Adrenal gland (tissue), 12 donors: ENCODE measurements around the gene NETO2. TPM values are rescaled to one million over a fixed set of nuclear protein-coding genes. Genes with fewer than 3 reads are reported as not detected.

ENCODE experiments used
- DNase-seq, 7 donors: peaks; one replicate each; pipeline ENCODE4 v3.0.0-alpha.2; 2019 to 2020
- H3K27ac ChIP-seq, 5 donors: fragments of 200-600 bp; sonication (generic) in 4 of 5; 1 replicate in 3 of 5; 2 replicates in 2 of 5; pipeline versions ENCODE4 v1.5.1 to v1.8.0; 2016 to 2020; ENCODE audit warnings: mild to moderate bottlenecking in 1 of 5
- H3K27me3 ChIP-seq: fragments of 200-600 bp; 2 replicates; pipeline ENCODE4 v1.8.0; 2021
- H3K36me3 ChIP-seq, 2 donors: fragments of 200-600 bp; replicated peaks in 1 of 2; 1 replicate in 1 of 2; 2 replicates in 1 of 2; pipeline versions ENCODE4 v1.5.1 to v1.8.0; 2018 to 2022
- H3K4me1 ChIP-seq, 2 donors: fragments of 200-600 bp; replicated peaks in 1 of 2; 1 replicate in 1 of 2; 2 replicates in 1 of 2; pipeline versions ENCODE4 v1.5.1 to v1.8.0; 2018 to 2021
- H3K4me3 ChIP-seq, 4 donors: fragments of 200-600 bp; sonication (generic) in 3 of 4; one replicate each; pipeline ENCODE4 v1.5.1; 2016 to 2018
- H3K9me3 ChIP-seq, 3 donors: fragments of 200-600 bp; sonication (generic) in 1 of 3; replicated peaks in 1 of 3; 1 replicate in 2 of 3; 2 replicates in 1 of 3; pipeline versions ENCODE4 v1.5.1 to v1.8.0; 2016 to 2021
- POLR2A ChIP-seq, 2 donors: fragments of 450-650 bp; IDR thresholded peaks; one replicate each; pipeline ENCODE4 v1.6.1; 2017; ENCODE audit warnings: antibody characterized with exemption in 2 of 2, mild to moderate bottlenecking in 2 of 2, moderate library complexity in 1 of 2
- WGBS, 4 donors: extraction: QIAGEN DNeasy Blood & Tissue Kit in 2 of 4; methylation state at CpG; one replicate each; pipeline versions ENCODE4 v1.1.5 to v1.1.7; 2013 to 2017; 5-methylcytosine and 5-hydroxymethylcytosine counted together
- intact Hi-C, 2 donors: fragments of 100-400 bp; cut with DNase I; formaldehyde crosslinking; loops; one replicate each; pipeline versions ENCODE4 v1.14.1 to v1.15.0; 2022 to 2023
- polyA plus RNA-seq, 3 donors: library from polyadenylated mRNA; stranded (reverse); fragments of 200-250 nt in 2 of 3; fragments of 350-450 nt in 1 of 3; fragmentation: Illumina TruSeq in 1 of 3; extraction: RNeasy Lipid Tissue Mini Kit (QIAGEN cat#74804) in 1 of 3; gene quantifications; one replicate each; pipeline ENCODE4 v1.2.3, GENCODE V29; 2013 to 2014
- total RNA-seq, 9 donors: library from RNA; depleted of rRNA in 4 of 9; stranded (reverse); fragments of >200 nt in 4 of 9; fragments of 120-200 nt in 1 of 9; fragmentation: NEBNext Ultra II Directional in 1 of 9; extraction: Animal tissue kit (Norgen Biotek cat#: 25700) in 1 of 9; gene quantifications; one replicate each; pipeline versions ENCODE4 v1.1.0 to v1.2.4, GENCODE V29; 2013 to 2023
- TF ChIP-seq, protein P1 (sequence below), 6 experiments: fragments of 450-650 bp in 4 of 6; fragments of 200-600 bp in 2 of 6; sonication (generic) in 1 of 6; IDR thresholded peaks; 1 replicate in 5 of 6; 2 replicates in 1 of 6; pipeline versions ENCODE4 v1.5.1 to v1.8.0; 2016 to 2021; ENCODE audit warnings: antibody characterized with exemption in 6 of 6, mild to moderate bottlenecking in 2 of 6, moderate library complexity in 1 of 6
- donor health status: healthy with polysubstance abuse.
- donor health status: Bipolar disorder and iron deficiency.
- donor health status: DM: yes; HTN: yes; CAD: no.
- donor health status: DM: no; HTN: no; CAD: no.
- donor health status: DM: no; HTN: no; CAD: no.
- donor health status: DM: yes; HTN: yes; CAD: no.

NETO2 gene
- total and polyA plus RNA-seq, 12 donors, result 1.9 to 46.3 (median 9.8) TPM

DNA sequence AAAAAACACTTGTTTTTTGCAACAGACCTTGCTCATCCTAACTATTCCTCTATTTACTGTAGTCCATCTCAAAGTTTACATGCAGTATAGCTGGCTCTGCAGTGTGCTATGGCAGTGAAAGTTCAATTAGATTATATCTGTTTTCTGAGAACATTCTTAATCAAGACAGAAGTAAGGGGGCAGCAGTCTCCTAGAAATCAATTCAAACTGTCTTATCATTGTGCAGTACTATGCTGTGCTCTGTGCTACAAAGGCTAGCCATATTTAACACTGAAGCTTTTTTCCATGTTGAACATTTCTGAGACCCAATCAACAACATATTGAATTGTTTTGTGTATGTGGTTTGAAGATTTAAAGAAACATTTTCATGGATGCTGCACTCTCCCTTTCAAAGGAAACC, 11.4 kb downstream of the NETO2 start:
- peaks cover 0 to 12% of the 10 kb centered on the region in 2 donors for H3K4me1 ChIP-seq
- no peaks in the 10 kb centered on the region for H3K36me3 ChIP-seq
- no peak overlapping the region for H3K4me3 ChIP-seq
- no peak for TF ChIP-seq POLR2A (IDR thresholded peaks at IDR 0.05)
- TF ChIP-seq, protein P1, sequence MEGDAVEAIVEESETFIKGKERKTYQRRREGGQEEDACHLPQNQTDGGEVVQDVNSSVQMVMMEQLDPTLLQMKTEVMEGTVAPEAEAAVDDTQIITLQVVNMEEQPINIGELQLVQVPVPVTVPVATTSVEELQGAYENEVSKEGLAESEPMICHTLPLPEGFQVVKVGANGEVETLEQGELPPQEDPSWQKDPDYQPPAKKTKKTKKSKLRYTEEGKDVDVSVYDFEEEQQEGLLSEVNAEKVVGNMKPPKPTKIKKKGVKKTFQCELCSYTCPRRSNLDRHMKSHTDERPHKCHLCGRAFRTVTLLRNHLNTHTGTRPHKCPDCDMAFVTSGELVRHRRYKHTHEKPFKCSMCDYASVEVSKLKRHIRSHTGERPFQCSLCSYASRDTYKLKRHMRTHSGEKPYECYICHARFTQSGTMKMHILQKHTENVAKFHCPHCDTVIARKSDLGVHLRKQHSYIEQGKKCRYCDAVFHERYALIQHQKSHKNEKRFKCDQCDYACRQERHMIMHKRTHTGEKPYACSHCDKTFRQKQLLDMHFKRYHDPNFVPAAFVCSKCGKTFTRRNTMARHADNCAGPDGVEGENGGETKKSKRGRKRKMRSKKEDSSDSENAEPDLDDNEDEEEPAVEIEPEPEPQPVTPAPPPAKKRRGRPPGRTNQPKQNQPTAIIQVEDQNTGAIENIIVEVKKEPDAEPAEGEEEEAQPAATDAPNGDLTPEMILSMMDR (IDR thresholded peaks at IDR 0.05), result no peak
- H3K27ac ChIP-seq, result no peak overlapping the region
- DNase-seq, result no peak
- no peaks in the 10 kb centered on the region for H3K9me3 ChIP-seq
- H3K27me3 ChIP-seq, result no peaks in the 10 kb centered on the region
- intact Hi-C loops, result no loop called here

GRCh38 chr16:47129755-47130435, 13.8 kb downstream of the NETO2 start:
- no peak overlapping the region for H3K4me3 ChIP-seq
- DNase-seq, result no peak
- no peaks in the 10 kb centered on the region for H3K4me1 ChIP-seq
- intact Hi-C loops, result no loop called here
- 75 to 88% (median 84%) methylated on average over 7 of the region's 7 CpGs for WGBS, 4 donors
- H3K27me3 ChIP-seq, result no peaks in the 10 kb centered on the region
- H3K27ac ChIP-seq, result no peak overlapping the region
- no peaks in the 10 kb centered on the region for H3K9me3 ChIP-seq
- no peaks in the 10 kb centered on the region for H3K36me3 ChIP-seq
- TF ChIP-seq POLR2A (IDR thresholded peaks at IDR 0.05), result no peak
- TF ChIP-seq, protein P1 (IDR thresholded peaks at IDR 0.05), result no peak

DNA sequence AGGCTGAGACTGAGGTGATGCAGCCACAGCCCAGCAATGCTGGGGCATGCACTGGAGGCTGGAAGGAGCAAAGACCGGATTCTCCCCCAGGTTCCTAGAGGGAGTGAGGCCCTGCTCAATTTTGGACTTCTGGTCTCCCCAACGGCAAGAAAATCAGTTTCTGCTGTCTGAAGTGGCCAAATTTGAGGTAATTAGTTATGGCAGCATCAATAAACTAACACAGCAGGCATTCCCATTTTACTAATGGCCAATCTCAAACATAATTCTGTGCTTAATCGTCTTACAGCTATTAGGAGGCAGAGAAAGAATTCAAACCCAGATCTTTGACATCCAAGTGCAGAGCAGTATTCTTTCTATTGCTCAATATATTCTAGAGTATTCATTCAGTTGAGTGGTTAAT, 16.2 kb downstream of the NETO2 start:
- intact Hi-C loops, result no loop called here
- no peak for DNase-seq

DNA sequence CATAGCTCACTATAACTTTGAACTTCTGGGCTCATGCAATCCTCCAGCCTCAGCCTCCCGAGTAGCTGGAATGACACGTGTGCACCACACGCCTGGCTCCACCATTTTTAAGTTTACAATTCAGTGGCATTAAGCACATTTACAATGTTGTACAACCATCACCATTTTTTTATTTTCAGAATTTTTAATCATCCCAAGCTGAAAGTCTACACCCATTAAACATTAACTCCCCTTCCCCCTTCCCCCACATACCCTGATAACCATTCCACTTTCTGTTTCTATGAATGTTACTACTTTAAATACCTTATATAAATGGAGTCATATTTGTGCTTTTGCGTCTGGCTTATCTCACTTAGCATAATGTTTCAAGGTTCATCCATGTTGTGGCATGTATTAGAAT, 18.0 kb downstream of the NETO2 start:
- Histone ChIP-seq H3K27ac (no peak overlapping the region), H3K4me3 (no peak overlapping the region), H3K9me3 (no peaks in the 10 kb centered on the region), H3K4me1 (no peaks in the 10 kb centered on the region), H3K27me3 (no peaks in the 10 kb centered on the region), H3K36me3 (no peaks in the 10 kb centered on the region)
- intact Hi-C loops, result no loop called here
- TF ChIP-seq, protein P1 (IDR thresholded peaks at IDR 0.05), result no peak
- no peak for TF ChIP-seq POLR2A (IDR thresholded peaks at IDR 0.05)
- 90 to 98% (median 92%) methylated on average over 4 of the region's 4 CpGs for WGBS, 4 donors
- DNase-seq, result no peak

More for the DNA sequence above, 16.2 kb downstream of the NETO2 start:
- no peak overlapping the region for H3K4me3 ChIP-seq
- TF ChIP-seq, protein P1 (IDR thresholded peaks at IDR 0.05), result no peak
- TF ChIP-seq POLR2A (IDR thresholded peaks at IDR 0.05), result no peak
- WGBS, 4 donors, result 85 to 99% (median 94%) methylated on average over 3 of the region's 3 CpGs
- H3K27me3 ChIP-seq, result no peaks in the 10 kb centered on the region
- no peaks in the 10 kb centered on the region for H3K9me3 ChIP-seq
- H3K4me1 ChIP-seq, result no peaks in the 10 kb centered on the region
- H3K36me3 ChIP-seq, result no peaks in the 10 kb centered on the region
- no peak overlapping the region for H3K27ac ChIP-seq
